Central memory CD4-positive, alpha-beta T cell (primary cell): ENCODE results near the gene EPHA2.
"Not testable (repeated sequence)": the region's sequence is repeated elsewhere in the genome, so short reads cannot be mapped to it uniquely, and the experiment has no call there.

Experiments
- DNase-seq: peaks from one replicate; pipeline ENCODE4 v3.0.0; 2022
- total RNA-seq, 3 experiments: gene quantifications; one replicate each; lab custom pipeline; 2026; lab: John Stamatoyannopoulos, UW

Gene EPHA2
- 0 to 0.39 (median 0.35) reads per million in 3 experiments for total RNA-seq

- no peak for DNase-seq
These were observed at the start of gene EPHA2 for GRCh38 chr1:16155537-16156410. Gene EPHA2, minus strand, starts transcription at chr1:16156069. Its CDS starts 137 bp downstream, at chr1:16155932.

DNA sequence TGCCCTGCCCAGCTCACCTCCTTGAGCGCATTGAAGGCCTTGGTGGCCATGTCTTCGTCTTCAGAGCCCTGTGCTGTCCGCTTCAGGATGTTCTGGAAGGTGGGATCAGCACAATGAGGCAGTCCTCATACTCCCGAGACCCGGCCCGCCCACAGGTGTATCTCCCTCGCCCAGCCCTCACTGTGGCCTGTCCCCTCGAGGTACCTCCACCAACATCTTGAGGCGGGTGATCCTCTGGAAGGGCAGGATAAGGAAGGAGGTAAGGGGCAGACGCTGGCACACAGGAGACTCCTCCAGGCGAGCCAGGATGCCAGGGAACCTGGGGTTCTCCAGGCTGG is 49.4 kb upstream of the EPHA2 start:
- DNase-seq = no peak

DNA sequence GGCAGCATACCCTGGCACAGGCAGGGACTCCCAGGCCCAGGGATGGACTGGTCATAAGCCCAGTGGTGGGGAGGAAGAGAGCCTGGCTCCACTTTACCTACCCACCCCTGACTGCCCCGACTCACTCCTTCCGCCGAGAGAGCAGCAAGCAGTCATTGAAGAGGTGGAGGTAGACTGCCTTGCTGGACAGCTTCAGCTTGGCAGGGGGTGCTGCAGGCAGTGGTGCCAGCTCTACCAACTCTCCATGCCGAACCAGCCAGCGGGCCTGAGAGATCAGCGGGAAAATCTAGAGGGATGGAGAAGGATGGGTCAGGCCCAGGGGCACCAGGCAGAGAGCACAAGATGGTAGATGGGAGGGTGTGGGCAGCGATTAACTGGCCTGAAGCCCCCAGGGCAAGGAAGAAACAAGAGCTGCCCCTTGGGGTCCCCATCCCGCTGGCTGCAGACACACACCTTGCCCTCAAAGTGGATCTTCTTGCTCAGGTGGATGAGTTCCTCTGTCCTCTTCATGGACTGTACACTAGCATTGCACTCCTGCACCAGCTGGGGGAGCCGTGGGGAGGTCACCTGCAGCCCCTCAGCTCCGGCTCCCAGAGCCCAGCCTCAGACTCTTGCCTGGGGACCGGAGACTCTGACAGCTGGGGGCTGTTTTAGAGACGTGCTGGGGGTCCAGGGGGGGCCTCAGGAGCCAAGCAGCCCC is 48.9 kb upstream of the EPHA2 start:
- DNase-seq = no peak

GRCh38 chr1:16204216-16204615 is 48.3 kb upstream of the EPHA2 start:
- DNase-seq = no peak

GRCh38 chr1:16203550-16203949 is 47.7 kb upstream of the EPHA2 start:
- DNase-seq = no peak

GRCh38 chr1:16202281-16203210 is 46.7 kb upstream of the EPHA2 start:
- no peak for DNase-seq

DNA sequence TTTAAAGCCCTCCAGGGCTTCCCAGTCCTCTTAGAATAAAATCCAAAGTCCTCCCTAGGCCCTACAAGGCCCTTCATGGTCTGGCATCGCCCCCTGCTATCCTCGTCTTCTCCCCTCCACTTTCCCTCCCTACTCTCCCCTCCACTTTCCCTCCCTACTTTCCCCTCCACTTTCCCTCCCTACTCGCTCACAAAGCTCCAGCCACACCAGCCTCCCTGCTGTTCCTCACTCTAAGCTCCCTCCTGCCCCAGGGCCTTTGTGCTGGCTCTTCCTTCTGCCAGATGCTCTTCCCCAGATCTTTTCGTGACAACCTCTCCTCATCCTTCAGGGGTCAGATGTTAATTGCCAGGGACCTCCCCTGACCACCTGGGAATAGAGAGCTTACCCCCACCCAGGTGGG is 43.8 kb upstream of the EPHA2 start:
- DNase-seq = no peak

DNA sequence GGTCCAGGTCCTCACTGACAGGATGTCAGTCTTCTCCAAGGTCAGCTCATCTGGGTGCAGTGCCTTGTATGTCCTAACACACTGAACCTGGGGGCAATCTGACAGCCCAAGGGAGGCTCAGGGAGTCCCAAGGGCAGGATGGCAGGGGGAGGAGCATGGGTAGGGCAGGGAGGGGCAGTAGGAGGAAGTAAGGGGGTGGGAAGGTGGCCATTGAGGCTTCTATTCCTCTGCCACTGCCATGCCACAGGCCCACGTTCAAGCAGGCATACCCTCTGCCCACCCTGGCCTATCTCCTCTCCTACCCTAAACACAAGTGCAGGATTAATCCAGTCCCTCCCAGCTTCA is 43.3 kb upstream of the EPHA2 start:
- no peak for DNase-seq

DNA sequence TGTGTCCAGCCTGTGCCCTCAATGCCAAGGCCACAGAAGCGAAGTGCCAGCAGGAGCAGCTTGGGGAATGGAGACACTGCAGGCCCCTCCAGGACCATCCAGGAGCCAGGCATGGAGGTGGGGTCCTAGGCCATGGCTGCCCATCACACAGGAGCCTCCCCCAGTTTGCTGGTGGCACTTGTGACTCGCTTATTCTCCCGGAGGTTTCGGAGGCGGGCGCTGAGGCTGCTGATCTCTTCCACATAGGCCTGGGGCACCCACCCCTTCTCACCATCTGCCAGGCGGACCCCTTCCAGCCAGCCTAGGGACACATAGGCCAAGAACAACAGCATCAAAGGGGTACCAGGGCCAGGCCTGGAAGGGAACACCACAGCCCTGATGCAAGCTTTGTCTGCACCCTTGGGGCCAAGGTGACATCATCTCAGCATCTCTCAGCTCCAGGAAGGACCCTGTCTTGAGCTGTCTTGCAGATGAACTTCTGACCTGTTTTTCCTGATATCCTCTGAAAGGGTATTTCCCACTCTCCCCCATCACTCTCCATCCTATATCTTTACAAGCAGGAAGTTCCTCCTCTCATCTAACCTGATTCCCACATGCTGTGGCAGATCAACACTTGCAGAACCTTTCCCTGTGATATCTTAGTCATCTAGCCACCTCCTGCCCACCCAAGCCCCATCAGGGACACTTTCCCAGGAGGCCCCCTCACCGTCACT is 42.7 kb upstream of the EPHA2 start:
- no peak for DNase-seq

DNA sequence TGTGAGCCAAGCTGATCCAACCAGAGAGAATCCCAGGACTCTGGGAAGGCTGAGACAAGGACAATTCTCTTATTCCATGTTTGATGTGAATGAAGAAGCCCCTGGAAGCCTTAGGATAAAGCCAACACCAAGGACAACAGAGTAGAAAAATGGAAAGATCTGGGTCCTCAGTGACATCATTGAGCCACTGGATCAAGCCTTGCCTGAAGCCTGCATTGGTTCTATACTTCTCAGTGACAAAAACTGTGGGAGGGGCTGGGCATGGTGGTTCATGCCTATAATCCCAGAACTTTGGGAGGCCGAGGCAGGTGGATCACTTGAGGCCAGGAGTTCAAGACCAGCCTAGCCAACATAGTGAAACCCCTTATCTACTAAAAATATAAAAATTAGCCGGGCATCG is 41.0 kb upstream of the EPHA2 start:
- DNase-seq = no peak

GRCh38 chr1:16196139-16196538 is 40.3 kb upstream of the EPHA2 start:
- DNase-seq = not testable (repeated sequence)

DNA sequence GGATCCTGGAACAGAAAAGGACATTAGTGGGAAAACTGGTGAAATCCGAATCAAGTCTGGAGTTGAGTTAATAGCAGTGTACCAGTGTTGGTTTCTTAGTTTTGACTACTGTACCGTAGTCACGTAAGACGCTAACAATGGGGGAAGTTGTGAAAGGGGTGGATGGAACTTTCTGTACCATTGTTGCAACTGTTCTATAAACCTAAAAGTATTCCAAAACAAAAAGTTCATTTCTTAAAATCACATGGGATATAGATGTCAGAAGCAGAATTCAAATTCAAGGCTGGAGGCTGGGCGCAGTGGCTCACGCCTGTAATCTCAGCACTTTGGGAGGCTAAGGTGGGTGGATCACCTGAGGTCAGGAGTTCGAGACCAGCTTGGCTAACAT is 39.6 kb upstream of the EPHA2 start:
- DNase-seq = no peak

- DNase-seq = no peak
These were observed 36.2 kb upstream of the EPHA2 start for GRCh38 chr1:16191916-16192546.

GRCh38 chr1:16191309-16191708 is 35.4 kb upstream of the EPHA2 start:
- DNase-seq = no peak

DNA sequence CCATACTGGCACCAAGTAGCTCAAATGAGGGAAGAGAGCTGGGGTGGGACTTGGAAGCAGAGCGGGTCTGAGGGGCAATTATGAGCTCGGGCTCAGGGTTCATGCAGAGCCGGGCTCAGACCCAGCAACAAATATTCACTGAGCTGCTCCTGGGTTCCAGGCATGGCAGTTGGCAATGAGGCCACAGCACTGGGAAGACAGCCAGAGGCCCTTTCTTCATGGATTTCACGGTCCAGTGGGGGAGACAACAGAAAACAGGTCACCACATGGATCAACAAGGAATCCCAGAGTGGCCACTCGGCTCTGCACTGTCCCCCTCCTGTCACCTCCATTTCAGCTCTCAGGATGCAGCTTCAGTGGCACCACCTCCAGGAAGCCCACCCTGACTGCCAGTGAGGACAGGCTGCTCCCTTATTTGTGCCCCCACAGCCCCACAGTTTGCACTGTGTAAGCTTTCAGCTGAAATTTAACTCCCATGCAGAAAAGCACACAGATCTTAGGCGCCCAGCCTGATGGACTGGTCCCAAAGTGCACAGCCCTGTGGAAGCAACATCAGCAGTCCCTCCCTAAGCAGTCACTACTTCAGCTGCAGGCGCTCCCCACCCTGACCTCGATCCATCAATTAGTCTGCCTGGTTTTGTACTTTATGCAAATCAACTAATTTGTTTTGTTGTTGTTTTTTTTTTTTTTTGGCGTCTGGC is 34.2 kb upstream of the EPHA2 start:
- DNase-seq = no peak

DNA sequence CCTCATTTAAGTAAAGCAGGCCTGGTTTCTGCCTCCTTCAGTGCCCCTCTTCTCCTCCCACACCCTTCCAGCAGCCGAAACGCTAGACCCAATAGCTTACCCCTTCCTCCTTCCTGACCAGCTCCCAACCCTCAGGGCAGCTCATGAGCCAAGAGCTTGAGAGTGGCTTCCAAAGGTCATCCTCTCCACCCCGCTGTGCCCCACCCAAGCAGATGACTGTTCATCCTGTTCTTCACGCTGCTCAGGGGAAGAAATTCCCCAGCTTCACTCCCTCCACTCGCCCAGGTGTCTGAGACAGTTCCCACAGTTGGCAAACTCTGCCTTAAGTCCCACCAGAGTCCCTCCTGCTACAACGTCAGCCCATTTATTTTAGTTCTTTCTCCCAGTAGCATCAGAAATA is 33.1 kb upstream of the EPHA2 start:
- DNase-seq = no peak

GRCh38 chr1:16187748-16188401 is 32.0 kb upstream of the EPHA2 start:
- peak; percentile 67 for DNase-seq

GRCh38 chr1:16186655-16187235 is 30.9 kb upstream of the EPHA2 start:
- no peak for DNase-seq

GRCh38 chr1:16184557-16185303 is 28.9 kb upstream of the EPHA2 start:
- no peak for DNase-seq
